Inflammatory macrophage (primary cell): ENCODE data around the gene ZNF326.

Experiments
- DNase-seq, 2 donors: peaks; one replicate each; pipeline ENCODE4 v3.0.0-alpha.2; 2020 to 2022
- total RNA-seq, 18 experiments: gene quantifications; one replicate each; lab custom pipeline; 2026; ENCODE audit warnings: mixed read lengths in 6 of 18, inconsistent platforms in 2 of 18; lab: John Stamatoyannopoulos, UW

Gene ZNF326
- 7.4 to 28.2 (median 18.0) reads per million in 18 experiments for total RNA-seq

- peak; percentile 95 to 96 for DNase-seq
These were observed at the start of gene ZNF326 for GRCh38 chr1:89994805-89995597. Gene ZNF326 (plus strand): TSS chr1:89995110. CDS start chr1:89995258, 148 bp downstream.

- no peak for DNase-seq
These were observed 48.9 kb upstream of the ZNF326 start for GRCh38 chr1:89945852-89946476.

- peak; percentile 18 to 40 for DNase-seq
These were observed 48.4 kb upstream of the ZNF326 start for GRCh38 chr1:89946532-89946931.

GRCh38 chr1:89948722-89949345 is 46.1 kb upstream of the ZNF326 start:
- no peak for DNase-seq

- no peak for DNase-seq
These were observed 44.8 kb upstream of the ZNF326 start for GRCh38 chr1:89949991-89950624.

GRCh38 chr1:89950703-89951102 is 44.2 kb upstream of the ZNF326 start:
- no peak for DNase-seq

- no peak for DNase-seq
These were observed 42.9 kb upstream of the ZNF326 start for GRCh38 chr1:89951766-89952604.

GRCh38 chr1:89952605-89953130 is 42.2 kb upstream of the ZNF326 start:
- no peak for DNase-seq

GRCh38 chr1:89953131-89953626 is 41.7 kb upstream of the ZNF326 start:
- DNase-seq = peak; percentile 35 to 51

GRCh38 chr1:89953929-89954328 is 41.0 kb upstream of the ZNF326 start:
- no peak for DNase-seq

GRCh38 chr1:89954401-89954800 is 40.5 kb upstream of the ZNF326 start:
- no peak for DNase-seq

GRCh38 chr1:89955311-89956205 is 39.4 kb upstream of the ZNF326 start:
- no peak for DNase-seq

GRCh38 chr1:89957107-89957506 is 37.8 kb upstream of the ZNF326 start:
- DNase-seq = peak; percentile 12 to 37

GRCh38 chr1:89958851-89959654 is 35.9 kb upstream of the ZNF326 start:
- DNase-seq = no peak

GRCh38 chr1:89959719-89960118 is 35.2 kb upstream of the ZNF326 start:
- DNase-seq = no peak

- DNase-seq = no peak
These were observed 32.7 kb upstream of the ZNF326 start for GRCh38 chr1:89962024-89962741.

GRCh38 chr1:89962742-89963075 is 32.2 kb upstream of the ZNF326 start:
- no peak for DNase-seq

- DNase-seq = no peak
These were observed 29.6 kb upstream of the ZNF326 start for GRCh38 chr1:89965193-89965768.

- DNase-seq = peak in 1 of 2 donors; percentile 44
These were observed 28.3 kb upstream of the ZNF326 start for GRCh38 chr1:89966656-89967055.
